Progenitor cell of endocrine pancreas (in vitro differentiated cells): ENCODE results near the gene ID4. TPM values are rescaled to one million over a fixed set of nuclear protein-coding genes. Genes with fewer than 3 reads are reported as not detected.
A peak's percentile ranks its signal among the peaks of the same experiment; 100 is the strongest.

Experiments
- DNase-seq: peaks from one replicate; pipeline ENCODE4 v3.0.0; 2021; ENCODE audit warnings: low spot score; ENCODE audit not compliant: unreplicated experiment
- H3K27ac Mint-ChIP-seq: 2 replicates; pipeline ENCODE4 v1.8.0; 2021; ENCODE audit warnings: mild to moderate bottlenecking, moderate library complexity, mixed read lengths
- H3K27me3 Mint-ChIP-seq: 2 replicates; pipeline ENCODE4 v1.8.0; 2021; ENCODE audit warnings: mixed read lengths
- H3K36me3 Mint-ChIP-seq: 2 replicates; pipeline ENCODE4 v1.8.0; 2022; ENCODE audit warnings: mixed read lengths; ENCODE audit not compliant: insufficient read depth
- H3K4me1 Mint-ChIP-seq: 2 replicates; pipeline ENCODE4 v1.8.0; 2021; ENCODE audit warnings: low read depth, mixed read lengths
- H3K4me3 Mint-ChIP-seq: 2 replicates; pipeline ENCODE4 v1.8.0; 2021; ENCODE audit warnings: low read depth, mild to moderate bottlenecking, moderate library complexity, mixed read lengths
- H3K9me3 Mint-ChIP-seq: 2 replicates; pipeline ENCODE4 v1.8.0; 2021; ENCODE audit warnings: low read depth, mixed read lengths
- CTCF ChIP-seq: fragments of 200-600 bp; sonication (generic); IDR thresholded peaks from one replicate; pipeline ENCODE4 v1.5.0; 2021; ENCODE audit warnings: antibody characterized with exemption, mild to moderate bottlenecking; ENCODE audit not compliant: unreplicated experiment
- total RNA-seq: library from RNA; stranded (reverse); gene quantifications from 2 replicates; pipeline ENCODE4 v1.2.1, GENCODE V29; 2021

Gene ID4
- total RNA-seq, 1 donor from 2014 or later: 47.9 TPM

DNA sequence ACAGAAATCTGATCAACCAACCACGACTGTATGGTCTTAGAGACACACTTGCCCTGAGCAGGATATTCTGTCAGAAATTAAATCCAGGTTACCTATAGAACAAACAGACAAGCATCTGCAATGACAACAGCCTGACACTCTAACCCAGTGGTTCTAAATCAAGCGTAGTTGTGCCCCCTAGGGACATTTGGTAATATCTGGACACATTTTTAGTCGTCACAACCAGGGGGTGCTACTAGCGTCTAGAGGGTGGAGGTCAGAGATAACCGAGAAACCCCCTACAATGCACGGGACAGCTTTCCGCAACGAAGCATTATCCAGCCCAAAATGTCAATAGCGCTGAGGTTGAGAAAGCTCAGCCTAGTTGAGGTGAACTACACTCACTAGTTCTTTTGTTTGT is 32.3 kb downstream of the ID4 start:
- H3K27ac Mint-ChIP-seq: no peak overlapping the region
- H3K4me1 Mint-ChIP-seq: peaks cover 23% of the 10 kb centered on the region
- H3K9me3 Mint-ChIP-seq: peaks cover 3% of the 10 kb centered on the region
- no peak overlapping the region for H3K4me3 Mint-ChIP-seq
- TF ChIP-seq CTCF: no peak
- peaks cover 24% of the 10 kb centered on the region for H3K27me3 Mint-ChIP-seq
- no peaks in the 10 kb centered on the region for H3K36me3 Mint-ChIP-seq
- DNase-seq: no peak

DNA sequence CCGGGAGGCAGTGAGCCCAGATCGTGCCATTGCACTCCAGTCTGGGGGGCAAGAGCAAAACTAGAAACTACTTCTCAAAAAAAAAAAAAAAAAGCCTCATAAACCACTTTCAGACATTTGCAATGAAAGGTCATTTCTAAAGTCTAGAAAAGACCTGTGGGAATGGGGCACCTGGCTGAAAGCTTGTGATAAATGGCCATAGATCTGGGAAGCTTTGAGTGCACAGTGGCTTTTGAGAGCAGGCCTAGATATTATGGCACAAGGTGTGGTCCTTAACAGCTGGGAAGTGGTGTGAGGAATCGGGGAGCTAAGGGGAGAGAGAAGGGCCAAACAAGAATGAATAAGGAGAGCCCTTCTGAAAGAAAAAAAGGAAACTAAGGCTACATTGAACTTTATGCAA is 33.2 kb downstream of the ID4 start:
- no peak overlapping the region for H3K4me3 Mint-ChIP-seq
- peaks cover 24% of the 10 kb centered on the region for H3K27me3 Mint-ChIP-seq
- H3K9me3 Mint-ChIP-seq: peaks cover 3% of the 10 kb centered on the region
- DNase-seq: no peak
- no peak overlapping the region for H3K27ac Mint-ChIP-seq
- no peak for TF ChIP-seq CTCF
- peaks cover 15% of the 10 kb centered on the region for H3K4me1 Mint-ChIP-seq
- no peaks in the 10 kb centered on the region for H3K36me3 Mint-ChIP-seq

- H3K27me3 Mint-ChIP-seq: peaks cover 7% of the 10 kb centered on the region
- no peak overlapping the region for H3K27ac Mint-ChIP-seq
- H3K36me3 Mint-ChIP-seq: no peaks in the 10 kb centered on the region
- H3K4me3 Mint-ChIP-seq: no peak overlapping the region
- TF ChIP-seq CTCF: peak; percentile 39
- peaks cover 3% of the 10 kb centered on the region for H3K9me3 Mint-ChIP-seq
- no peak for DNase-seq
- peaks cover 2% of the 10 kb centered on the region for H3K4me1 Mint-ChIP-seq
These were observed 35.9 kb downstream of the ID4 start for GRCh38 chr6:19873031-19873430.

DNA sequence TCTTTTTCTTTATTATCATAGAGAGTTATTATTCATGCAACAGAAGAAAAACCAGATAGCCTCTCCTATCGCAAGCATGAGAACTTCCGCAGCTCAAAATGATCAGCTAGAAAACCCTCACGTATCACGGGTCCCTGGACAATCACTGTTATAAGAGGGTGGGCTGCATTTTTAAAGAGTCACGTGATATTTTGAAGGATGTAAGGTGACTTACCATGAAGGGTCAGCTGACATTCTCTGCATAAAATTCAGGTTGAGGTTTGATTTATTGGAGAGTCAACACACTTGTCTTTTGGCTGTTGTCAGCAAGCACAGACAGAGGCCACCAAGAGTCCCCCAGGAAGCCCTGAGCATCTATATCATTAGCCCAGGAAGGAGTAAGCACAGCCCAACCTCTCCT is 39.5 kb downstream of the ID4 start:
- no peak overlapping the region for H3K4me3 Mint-ChIP-seq
- no peak for TF ChIP-seq CTCF
- DNase-seq: no peak
- no peaks in the 10 kb centered on the region for H3K9me3 Mint-ChIP-seq
- no peak overlapping the region for H3K27ac Mint-ChIP-seq
- no peaks in the 10 kb centered on the region for H3K36me3 Mint-ChIP-seq
- H3K4me1 Mint-ChIP-seq: no peaks in the 10 kb centered on the region
- no peaks in the 10 kb centered on the region for H3K27me3 Mint-ChIP-seq

- H3K4me1 Mint-ChIP-seq: peaks cover 1% of the 10 kb centered on the region
These were observed 42.5 kb downstream of the ID4 start for GRCh38 chr6:19879663-19880062.

More at GRCh38 chr6:19879663-19880062, 42.5 kb downstream of the ID4 start:
- Mint-ChIP-seq H3K36me3 (no peaks in the 10 kb centered on the region), H3K27ac (no peak overlapping the region), H3K27me3 (no peaks in the 10 kb centered on the region), H3K4me3 (no peak overlapping the region), H3K9me3 (peaks cover 3% of the 10 kb centered on the region)
- no peak for DNase-seq
- TF ChIP-seq CTCF: no peak
